Stromal cell of bone marrow (primary cell): ENCODE data around the gene NUDT13.

Experiments
- DNase-seq: peaks from one replicate; pipeline ENCODE4 v3.0.0-alpha.2; 2012; ENCODE audit warnings: low read depth

NUDT13 gene

GRCh38 chr10:73163096-73163495, 52.8 kb downstream of the NUDT13 start:
- no peak for DNase-seq

- no peak for DNase-seq
These were observed 56.7 kb downstream of the NUDT13 start for GRCh38 chr10:73166972-73167371.

- DNase-seq, result no peak
These were observed 57.2 kb downstream of the NUDT13 start for GRCh38 chr10:73167458-73167782.

GRCh38 chr10:73167783-73168464, 57.7 kb downstream of the NUDT13 start, which contains the start of the genes ECD and FAM149B1:
ECD (minus strand) TSS chr10:73168008; CDS start chr10:73163937, 4,071 bp downstream.
FAM149B1 (plus strand) TSS chr10:73168119; CDS start chr10:73168340, 221 bp downstream.
- peak; percentile 92 for DNase-seq

GRCh38 chr10:73168465-73168803, 58.2 kb downstream of the NUDT13 start:
- DNase-seq, result no peak

GRCh38 chr10:73169320-73169719, 59.1 kb downstream of the NUDT13 start:
- no peak for DNase-seq

GRCh38 chr10:73172867-73173266, 62.6 kb downstream of the NUDT13 start:
- DNase-seq, result no peak

- DNase-seq, result no peak
These were observed 64.1 kb downstream of the NUDT13 start for GRCh38 chr10:73174148-73174925.
